PC-3 (cell line): Measurements from ENCODE around the gene SELENOF. TPM values are rescaled to one million over a fixed set of nuclear protein-coding genes. Genes with fewer than 3 reads are reported as not detected.
A peak's percentile ranks its signal among the peaks of the same experiment; 100 is the strongest.

ENCODE experiments used
- ATAC-seq: fragments of 200-7000 bp; cut with Tn5 transposase; 2 replicates; pipeline ENCODE4 v1.9.1; 2020; ENCODE audit warnings: mild to moderate bottlenecking, moderate library complexity
- BruUV-seq: library from RNA; stranded (reverse); fragments of 400-500 nt; replicated peaks from 2 replicates; lab custom pipeline; 2021; lab: Mats Ljungman, UMichigan
- CTCF ChIA-PET: fragments of 300-600 bp; sonication (Branson Sonifier 250); formaldehyde crosslinking; loops from one replicate; lab custom pipeline; 2022; ENCODE audit warnings: antibody characterized with exemption; lab: Charles Lee
- POLR2A ChIA-PET: fragments of 300-600 bp; sonication (Branson Sonifier 250); formaldehyde crosslinking; loops from one replicate; lab custom pipeline; 2022; ENCODE audit warnings: antibody characterized with exemption; ENCODE audit not compliant: unreplicated experiment; lab: Charles Lee
- DNase-seq: peaks from one replicate; pipeline ENCODE4 v3.0.0-alpha.2; 2015
- H2AFZ ChIP-seq: fragments of 300-600 bp; sonication (generic); 2 replicates; pipeline ENCODE4 v1.6.0; 2016; ENCODE audit warnings: antibody characterized with exemption, low read length
- H3F3A ChIP-seq: fragments of 300-600 bp; sonication (generic); one replicate; pipeline ENCODE4 v1.6.0; 2017; ENCODE audit warnings: antibody characterized with exemption, low read length, control low read depth, mild to moderate bottlenecking; ENCODE audit not compliant: unreplicated experiment
- H3K27ac ChIP-seq: fragments of 300-600 bp; sonication (generic); 2 replicates; pipeline ENCODE4 v1.5.1; 2016; ENCODE audit warnings: mild to moderate bottlenecking, low read length
- H3K27me3 ChIP-seq: fragments of 300-600 bp; sonication (generic); 2 replicates; pipeline ENCODE4 v1.6.1; 2016; ENCODE audit warnings: low read length, mixed read lengths
- H3K36me3 ChIP-seq: fragments of 300-600 bp; sonication (generic); 2 replicates; pipeline ENCODE4 v1.6.1; 2016; ENCODE audit warnings: low read depth, mixed run types, low read length, mixed read lengths
- H3K4me1 ChIP-seq: fragments of 300-600 bp; sonication (generic); 2 replicates; pipeline ENCODE4 v1.5.1; 2016; ENCODE audit warnings: low read length; ENCODE audit not compliant: insufficient read depth
- H3K4me2 ChIP-seq: fragments of 300-600 bp; sonication (generic); 2 replicates; pipeline ENCODE4 v1.6.0; 2016; ENCODE audit warnings: low read length
- H3K4me3 ChIP-seq: fragments of 300-600 bp; sonication (generic); 2 replicates; pipeline ENCODE4 v1.5.1; 2016; ENCODE audit warnings: mild to moderate bottlenecking, low read length, mixed read lengths
- H3K79me2 ChIP-seq: fragments of 300-600 bp; sonication (generic); 2 replicates; pipeline ENCODE4 v1.6.1; 2017; ENCODE audit warnings: low read length, mixed read lengths
- H3K9ac ChIP-seq: fragments of 300-600 bp; sonication (generic); 2 replicates; pipeline ENCODE4 v1.6.0; 2016; ENCODE audit warnings: mild to moderate bottlenecking, low read length
- H3K9me2 ChIP-seq: fragments of 300-600 bp; sonication (generic); replicated peaks from 2 replicates; pipeline ENCODE4 v1.6.1; 2016; ENCODE audit warnings: mixed run types, low read length, mixed read lengths
- H3K9me3 ChIP-seq: fragments of 300-600 bp; sonication (generic); 2 replicates; pipeline ENCODE4 v1.6.1; 2016; ENCODE audit warnings: low read length, mixed read lengths
- H4K20me1 ChIP-seq: fragments of 300-600 bp; sonication (generic); 2 replicates; pipeline ENCODE4 v1.6.1; 2016; ENCODE audit warnings: low read length, mixed read lengths
- CTCF ChIP-seq: fragments of 300-600 bp; sonication (generic); conservative IDR thresholded peaks from 2 replicates; pipeline ENCODE4 v1.5.1; 2017; ENCODE audit warnings: antibody characterized with exemption, low read depth, mild to moderate bottlenecking, low read length
- EZH2 ChIP-seq: fragments of 300-600 bp; sonication (generic); IDR thresholded peaks from one replicate; pipeline ENCODE4 v1.6.1; 2017; ENCODE audit warnings: antibody characterized with exemption, mild to moderate bottlenecking, low read length; ENCODE audit not compliant: unreplicated experiment
- EZH2phosphoT487 ChIP-seq: fragments of 300-600 bp; sonication (generic); IDR thresholded peaks from 2 replicates; pipeline ENCODE4 v1.6.1; 2018; ENCODE audit warnings: mild to moderate bottlenecking, antibody characterized with exemption, low read length, borderline replicate concordance
- intact Hi-C: fragments of 100-400 bp; cut with micrococcal nuclease; formaldehyde crosslinking; loops from 2 replicates; pipeline ENCODE4 v1.9.0; 2023
- total RNA-seq: library from RNA; depleted of rRNA; stranded (reverse); fragments of >200 nt; gene quantifications from 2 replicates; pipeline ENCODE4 v1.2.3, GENCODE V29; 2014

The SELENOF gene
- total RNA-seq, 1 experiment from 2014 or later = 174 TPM

DNA sequence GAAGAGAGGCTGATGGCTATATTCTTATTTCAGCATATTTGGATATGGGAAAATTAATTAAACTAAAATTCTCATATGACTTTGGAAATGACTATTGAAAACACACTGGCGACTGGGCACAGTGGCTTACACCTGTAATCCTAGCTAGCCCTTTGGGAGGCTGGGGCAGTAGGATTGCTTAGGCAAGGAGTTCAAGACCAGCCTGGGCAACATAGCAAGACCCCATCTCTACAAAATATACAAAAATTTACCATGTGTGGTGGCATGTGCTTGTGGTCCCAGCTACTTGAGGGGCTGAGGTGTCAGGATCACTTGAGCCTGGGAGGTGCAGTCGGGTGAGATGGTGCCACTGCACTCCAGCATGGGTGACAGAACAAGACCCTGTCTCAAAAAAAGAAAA, 26.7 kb upstream of the SELENOF start:
- peaks cover 29% of the 10 kb centered on the region for H3K79me2 ChIP-seq
- H3F3A ChIP-seq = no peaks in the 10 kb centered on the region
- H3K36me3 ChIP-seq = no peaks in the 10 kb centered on the region
- peaks cover 12% of the 10 kb centered on the region for H3K4me1 ChIP-seq
- no peak overlapping the region for H3K27ac ChIP-seq
- H3K9me3 ChIP-seq = no peaks in the 10 kb centered on the region
- TF ChIP-seq EZH2 (no peak), EZH2phosphoT487 (no peak), CTCF (no peak)
- H2AFZ ChIP-seq = no peak overlapping the region
- BruUV-seq = no TSS peak
- CTCF ChIA-PET = no interaction called here
- H3K27me3 ChIP-seq = no peaks in the 10 kb centered on the region
- ATAC-seq (no peak), DNase-seq (no peak)
- no peaks in the 10 kb centered on the region for H4K20me1 ChIP-seq
- H3K9me2 ChIP-seq = no peaks in the 10 kb centered on the region
- no peak overlapping the region for H3K4me3 ChIP-seq
- POLR2A ChIA-PET = no interaction called here
- no peak overlapping the region for H3K9ac ChIP-seq
- intact Hi-C loops = no loop called here
- no peak overlapping the region for H3K4me2 ChIP-seq

DNA sequence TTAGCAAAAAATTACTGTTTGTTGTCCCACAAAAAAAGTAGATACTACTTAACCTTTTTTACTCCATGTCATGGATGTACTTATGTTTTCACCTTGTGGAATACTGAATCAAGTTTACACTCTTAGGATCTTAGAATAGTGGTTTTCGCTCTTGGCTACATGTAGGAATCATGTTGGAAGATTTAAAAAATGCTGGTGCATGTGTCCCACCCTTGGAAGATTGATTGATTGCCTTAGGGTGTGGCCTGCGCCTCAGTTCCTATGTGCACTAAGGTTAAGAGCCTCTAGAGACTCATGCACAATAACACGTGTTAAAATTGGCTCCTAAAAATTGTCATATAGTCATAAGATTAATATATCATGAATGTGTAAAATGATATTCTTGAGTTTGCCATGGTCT, 25.5 kb upstream of the SELENOF start:
- no peak overlapping the region for H3K4me3 ChIP-seq
- BruUV-seq = no TSS peak
- no peaks in the 10 kb centered on the region for H3K9me2 ChIP-seq
- no peak overlapping the region for H3K9ac ChIP-seq
- no peaks in the 10 kb centered on the region for H3F3A ChIP-seq
- CTCF ChIA-PET = no interaction called here
- no peaks in the 10 kb centered on the region for H4K20me1 ChIP-seq
- intact Hi-C loops = no loop called here
- H3K27me3 ChIP-seq = no peaks in the 10 kb centered on the region
- peaks cover 12% of the 10 kb centered on the region for H3K4me1 ChIP-seq
- H3K36me3 ChIP-seq = no peaks in the 10 kb centered on the region
- no peak overlapping the region for H3K27ac ChIP-seq
- peaks cover 31% of the 10 kb centered on the region for H3K79me2 ChIP-seq
- ATAC-seq = no peak
- POLR2A ChIA-PET = no interaction called here
- H3K9me3 ChIP-seq = no peaks in the 10 kb centered on the region
- DNase-seq = no peak
- TF ChIP-seq EZH2phosphoT487 (no peak), EZH2 (no peak), CTCF (no peak)
- H3K4me2 ChIP-seq = no peak overlapping the region
- no peak overlapping the region for H2AFZ ChIP-seq

DNA sequence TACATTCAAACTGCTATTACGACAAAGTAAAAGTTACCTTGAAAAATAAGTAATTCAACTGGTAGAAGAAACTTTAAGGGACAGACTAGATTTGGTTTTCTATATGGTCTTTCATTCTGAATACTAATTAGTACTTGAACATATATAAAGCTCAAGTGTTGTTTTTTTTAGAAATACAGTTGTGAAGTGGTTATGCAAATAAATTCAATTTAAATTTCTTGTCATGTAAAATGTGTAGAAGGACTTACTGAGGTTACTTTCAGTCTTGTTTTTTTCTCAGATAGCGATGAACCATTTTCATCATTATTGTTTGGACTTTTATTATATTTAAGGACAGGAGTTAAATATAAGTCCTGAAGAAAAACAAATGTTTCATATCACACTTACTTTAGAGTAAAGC, 24.9 kb upstream of the SELENOF start:
- intact Hi-C loops = no loop called here
- Histone ChIP-seq H3K9me2 (no peaks in the 10 kb centered on the region), H3K9ac (no peak overlapping the region), H3K4me3 (no peak overlapping the region), H3K4me2 (peak overlapping the region; percentile 17), H3F3A (no peaks in the 10 kb centered on the region), H3K4me1 (peaks cover 12% of the 10 kb centered on the region), H3K36me3 (no peaks in the 10 kb centered on the region), H4K20me1 (no peaks in the 10 kb centered on the region), H3K27me3 (no peaks in the 10 kb centered on the region), H3K79me2 (peaks cover 31% of the 10 kb centered on the region), H3K27ac (no peak overlapping the region), H2AFZ (no peak overlapping the region), H3K9me3 (no peaks in the 10 kb centered on the region)
- BruUV-seq = no TSS peak
- TF ChIP-seq CTCF = no peak
- TF ChIP-seq EZH2 = no peak
- DNase-seq (no peak), ATAC-seq (no peak)
- POLR2A ChIA-PET = no interaction called here
- CTCF ChIA-PET = no interaction called here
